Fibroblast of villous mesenchyme (primary cell): Measurements from ENCODE around the gene SH3D21. TPM values are rescaled to one million over a fixed set of nuclear protein-coding genes. Genes with fewer than 3 reads are reported as not detected.
A peak's percentile ranks its signal among the peaks of the same experiment; 100 is the strongest.

Source experiments
- DNase-seq: peaks from one replicate; pipeline ENCODE4 v3.0.0-alpha.2; 2010; ENCODE audit warnings: low read depth
- H3K4me3 ChIP-seq: 2 replicates; pipeline ENCODE4 v1.5.1; 2011; ENCODE audit warnings: low read depth, mild to moderate bottlenecking, low read length
- total RNA-seq: library from RNA; depleted of rRNA; stranded (reverse); fragments of >200 nt; gene quantifications from 2 replicates; pipeline ENCODE4 v1.2.3, GENCODE V29; 2012
- TF ChIP-seq, protein P1 (sequence below): IDR thresholded peaks from 2 replicates; pipeline ENCODE4 v1.5.1; 2012; ENCODE audit warnings: low read depth, mild to moderate bottlenecking, low read length; ENCODE audit not compliant: insufficient read depth

SH3D21 gene
- total RNA-seq, 1 donor, result 3.9 TPM

GRCh38 chr1:36349241-36349671, 43.1 kb downstream of the SH3D21 start:
- DNase-seq, result peak; percentile 53
- TF ChIP-seq, protein P1, sequence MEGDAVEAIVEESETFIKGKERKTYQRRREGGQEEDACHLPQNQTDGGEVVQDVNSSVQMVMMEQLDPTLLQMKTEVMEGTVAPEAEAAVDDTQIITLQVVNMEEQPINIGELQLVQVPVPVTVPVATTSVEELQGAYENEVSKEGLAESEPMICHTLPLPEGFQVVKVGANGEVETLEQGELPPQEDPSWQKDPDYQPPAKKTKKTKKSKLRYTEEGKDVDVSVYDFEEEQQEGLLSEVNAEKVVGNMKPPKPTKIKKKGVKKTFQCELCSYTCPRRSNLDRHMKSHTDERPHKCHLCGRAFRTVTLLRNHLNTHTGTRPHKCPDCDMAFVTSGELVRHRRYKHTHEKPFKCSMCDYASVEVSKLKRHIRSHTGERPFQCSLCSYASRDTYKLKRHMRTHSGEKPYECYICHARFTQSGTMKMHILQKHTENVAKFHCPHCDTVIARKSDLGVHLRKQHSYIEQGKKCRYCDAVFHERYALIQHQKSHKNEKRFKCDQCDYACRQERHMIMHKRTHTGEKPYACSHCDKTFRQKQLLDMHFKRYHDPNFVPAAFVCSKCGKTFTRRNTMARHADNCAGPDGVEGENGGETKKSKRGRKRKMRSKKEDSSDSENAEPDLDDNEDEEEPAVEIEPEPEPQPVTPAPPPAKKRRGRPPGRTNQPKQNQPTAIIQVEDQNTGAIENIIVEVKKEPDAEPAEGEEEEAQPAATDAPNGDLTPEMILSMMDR, result no peak
- no peak overlapping the region for H3K4me3 ChIP-seq

DNA sequence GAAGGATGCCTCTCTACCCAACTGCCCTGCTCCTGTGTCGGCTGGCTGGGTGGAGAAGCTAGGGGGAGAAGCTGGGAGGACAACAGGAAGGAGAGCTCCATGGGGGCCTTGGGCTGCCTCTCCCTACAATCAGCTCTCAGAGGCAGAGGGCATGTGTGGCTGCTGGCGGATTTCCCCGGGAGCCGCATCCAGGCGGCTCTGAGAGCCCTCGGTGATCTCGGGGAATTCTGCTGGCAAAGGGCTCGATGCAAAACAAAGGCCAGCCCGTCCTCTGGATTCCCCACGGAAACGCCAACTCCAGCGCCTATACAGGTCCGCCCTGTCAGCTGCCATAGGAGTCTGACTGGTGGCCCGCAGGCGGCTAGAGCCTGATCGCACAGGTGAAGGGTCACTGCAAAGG, 43.7 kb downstream of the SH3D21 start:
- TF ChIP-seq, protein P1, result no peak
- no peak for DNase-seq
- H3K4me3 ChIP-seq, result no peak overlapping the region

DNA sequence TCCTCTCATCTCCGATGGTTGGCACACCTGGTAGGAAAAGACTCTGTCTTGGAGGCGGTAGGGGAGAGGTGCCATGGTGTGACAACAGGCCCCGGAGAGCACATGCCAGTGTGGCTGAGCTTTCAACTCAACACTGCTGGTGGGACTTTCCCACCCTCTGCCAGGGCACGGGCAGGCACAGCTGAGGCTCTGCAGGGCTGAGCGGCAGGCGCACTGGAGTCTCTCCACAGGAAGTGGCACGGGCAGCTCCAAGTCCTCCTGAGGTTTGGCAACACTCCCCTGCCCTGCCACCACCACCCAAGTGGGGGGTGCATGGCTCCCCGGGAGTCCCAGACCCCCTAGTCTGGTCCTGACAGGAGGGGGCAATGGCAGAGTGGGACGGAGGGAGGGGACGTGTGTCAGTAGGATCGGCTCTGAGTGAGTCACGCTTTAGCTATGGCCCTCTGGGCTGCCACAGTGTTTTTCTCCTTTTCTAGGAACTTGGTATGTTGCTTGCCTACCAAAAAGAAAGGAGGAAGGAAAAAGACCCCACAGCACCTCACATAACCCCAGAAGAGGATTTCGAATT, 44.6 kb downstream of the SH3D21 start:
- no peak overlapping the region for H3K4me3 ChIP-seq
- peak; percentile 72 for DNase-seq
- TF ChIP-seq, protein P1, result no peak

GRCh38 chr1:36351227-36351977, 45.2 kb downstream of the SH3D21 start:
- DNase-seq, result peak; percentile 88
- H3K4me3 ChIP-seq, result peak overlapping the region; percentile 7
- TF ChIP-seq, protein P1, result peak; percentile 10

DNA sequence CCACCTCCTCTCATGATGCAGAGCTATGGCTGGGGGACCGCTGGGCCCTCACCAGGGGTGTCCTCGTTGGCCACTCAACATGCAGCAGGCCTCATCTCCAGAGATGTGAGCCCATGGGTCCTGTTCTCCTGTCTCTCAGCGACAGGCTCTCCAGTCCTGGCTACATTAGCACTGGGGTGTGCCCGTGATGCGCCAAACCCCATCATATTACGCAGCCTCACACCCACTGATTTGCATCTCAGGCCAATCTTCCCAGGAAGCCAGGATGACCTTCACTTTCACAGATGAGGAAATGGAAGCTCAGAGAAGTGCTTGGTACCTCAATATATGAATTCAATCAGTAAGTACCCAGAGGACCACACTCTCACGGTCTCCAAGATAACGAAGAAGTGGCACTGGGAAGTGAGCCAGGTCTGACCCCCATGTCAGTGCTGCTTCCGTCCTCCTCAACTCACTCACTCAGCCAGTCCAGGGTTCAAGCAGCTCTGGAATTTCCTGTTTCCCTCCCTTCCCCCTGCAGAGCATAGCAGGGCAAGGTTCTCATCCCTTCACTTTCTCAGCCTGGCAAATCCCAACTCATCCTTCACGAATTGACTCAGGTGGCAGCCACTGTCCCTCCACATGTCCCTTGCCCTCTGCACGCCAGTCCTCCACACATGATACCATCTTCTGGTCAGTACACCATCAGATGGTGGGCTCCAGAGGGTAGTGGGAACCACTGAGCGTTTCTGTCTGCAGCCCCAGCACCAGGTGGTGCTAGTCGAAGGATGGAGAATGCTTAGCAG, 46.1 kb downstream of the SH3D21 start:
- TF ChIP-seq, protein P1, result peak; percentile 16
- H3K4me3 ChIP-seq, result no peak overlapping the region
- DNase-seq, result no peak

DNA sequence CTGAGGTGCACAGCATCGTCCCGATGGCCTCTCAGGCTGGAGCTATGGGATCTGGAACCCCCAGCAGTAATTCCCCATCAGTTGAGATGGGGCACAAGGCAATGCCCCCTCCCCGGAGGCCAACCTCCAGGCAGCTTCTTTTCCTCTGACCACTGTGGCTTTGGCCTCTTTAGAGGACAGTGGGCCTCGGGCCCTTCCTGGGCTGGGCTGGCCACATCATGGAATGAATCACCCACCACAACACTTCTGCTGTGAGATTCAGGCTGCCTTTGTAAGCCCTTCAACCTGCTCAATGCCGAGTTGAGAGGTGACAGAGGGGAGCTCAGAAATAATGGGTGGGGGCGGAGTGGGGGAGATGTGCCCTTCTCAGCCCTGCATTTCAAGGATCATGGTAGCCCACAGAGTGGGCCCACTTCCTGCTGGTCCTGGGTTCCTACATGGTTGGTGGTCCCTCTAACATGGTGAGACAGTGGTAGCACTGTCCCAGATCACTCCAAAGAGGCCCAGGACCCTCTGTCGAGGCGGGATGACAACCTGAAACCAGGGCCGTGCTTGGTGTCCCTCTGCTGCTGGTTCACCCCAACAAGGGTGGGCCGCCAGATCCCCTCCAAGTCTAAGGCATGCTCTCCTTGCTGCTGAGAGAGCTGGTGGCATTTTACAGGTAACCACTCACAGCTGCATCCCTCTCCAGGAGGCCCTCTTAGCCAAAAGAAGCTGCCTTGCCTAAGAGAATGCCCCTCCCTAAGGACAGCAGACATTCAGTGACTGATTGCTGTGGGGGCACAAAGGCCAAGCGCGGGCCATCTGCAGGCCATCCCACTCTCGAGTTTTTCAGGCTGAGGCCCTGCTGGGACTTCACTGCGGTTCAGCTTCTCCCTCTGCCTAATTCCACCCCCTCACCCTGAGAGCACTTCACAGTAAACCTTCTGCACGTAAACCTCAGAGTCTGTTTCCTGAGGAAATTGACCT, 47.0 kb downstream of the SH3D21 start:
- TF ChIP-seq, protein P1, result peak; percentile 1
- DNase-seq, result peak; percentile 45
- H3K4me3 ChIP-seq, result no peak overlapping the region
